ENCODE data around the gene OR11H12.
"Not testable (repeated sequence)": the region's sequence is repeated elsewhere in the genome, so short reads cannot be mapped to it uniquely, and the experiment has no call there.

OR11H12 gene

GRCh38 chr14:18600817-18601216, at the start of gene OR11H12:
Gene OR11H12, plus strand, starts transcription at chr14:18601117. Its CDS starts 0 bp downstream, at chr14:18601117.
- DNase-seq (ENCODE audit: extremely low spot score); POLR2A ChIA-PET; CTCF ChIA-PET: not testable (repeated sequence)

DNA sequence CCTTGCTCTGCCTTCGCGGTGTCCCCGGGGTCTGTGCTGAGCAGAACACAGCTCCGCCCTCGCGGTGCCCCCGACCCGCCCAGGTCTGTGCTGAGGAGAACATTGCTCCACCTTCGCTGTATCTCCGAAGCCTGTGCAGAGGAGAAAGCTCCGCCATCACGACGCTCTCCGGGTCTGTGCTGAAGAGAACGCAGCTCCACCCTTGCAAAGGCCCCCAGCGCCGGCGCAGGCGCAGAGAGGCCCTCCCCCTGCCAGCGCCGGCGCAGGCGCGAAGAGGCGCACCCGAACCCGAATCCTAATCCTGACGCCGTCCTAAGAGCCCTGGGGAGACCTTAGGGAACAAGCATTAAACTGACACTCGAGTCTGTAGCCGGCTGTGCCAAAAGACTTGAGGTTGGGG, 18.0 kb upstream of the OR11H12 start:
- POLR2A ChIA-PET; DNase-seq (ENCODE audit: extremely low spot score); CTCF ChIA-PET: not testable (repeated sequence)

DNA sequence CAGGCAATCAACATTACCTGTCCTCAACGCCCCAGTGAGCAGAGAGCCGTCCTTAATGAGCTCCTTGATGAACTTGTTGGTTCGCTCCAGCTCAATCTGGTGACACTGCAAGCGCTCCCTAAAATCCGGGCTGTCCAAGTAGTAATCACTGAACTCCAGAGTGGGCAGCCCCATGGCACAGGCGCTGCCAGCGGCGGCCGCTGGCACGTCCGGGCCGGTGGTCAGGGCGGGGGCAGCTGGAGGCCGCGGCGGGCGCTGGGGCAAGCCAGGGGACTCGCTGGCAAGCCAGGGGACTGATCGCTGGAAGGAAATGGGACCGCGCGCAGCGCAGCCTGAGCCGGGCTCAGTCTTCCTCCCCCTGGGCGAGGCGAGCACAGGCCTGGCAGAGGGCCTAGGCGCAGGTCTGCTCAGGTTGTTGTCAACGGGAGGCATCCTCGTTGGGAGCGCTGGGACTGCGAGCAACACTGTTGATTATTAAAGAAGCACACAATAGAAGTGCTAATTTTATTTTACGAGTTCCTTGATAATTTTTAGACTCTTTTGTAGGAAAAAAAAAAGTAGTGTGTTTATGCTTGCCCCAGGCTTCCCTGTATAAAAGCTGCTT, 25.8 kb downstream of the OR11H12 start:
- DNase-seq (ENCODE audit: extremely low spot score); POLR2A ChIA-PET: not testable (repeated sequence)

GRCh38 chr14:18636066-18636465, 35.1 kb downstream of the OR11H12 start:
- POLR2A ChIA-PET; CTCF ChIA-PET; DNase-seq (ENCODE audit: extremely low spot score): not testable (repeated sequence)

More for the DNA sequence above, 25.8 kb downstream of the OR11H12 start:
- CTCF ChIA-PET, result not testable (repeated sequence)

GRCh38 chr14:18638032-18638431, 37.1 kb downstream of the OR11H12 start:
- POLR2A ChIA-PET, result not testable (repeated sequence)

DNA sequence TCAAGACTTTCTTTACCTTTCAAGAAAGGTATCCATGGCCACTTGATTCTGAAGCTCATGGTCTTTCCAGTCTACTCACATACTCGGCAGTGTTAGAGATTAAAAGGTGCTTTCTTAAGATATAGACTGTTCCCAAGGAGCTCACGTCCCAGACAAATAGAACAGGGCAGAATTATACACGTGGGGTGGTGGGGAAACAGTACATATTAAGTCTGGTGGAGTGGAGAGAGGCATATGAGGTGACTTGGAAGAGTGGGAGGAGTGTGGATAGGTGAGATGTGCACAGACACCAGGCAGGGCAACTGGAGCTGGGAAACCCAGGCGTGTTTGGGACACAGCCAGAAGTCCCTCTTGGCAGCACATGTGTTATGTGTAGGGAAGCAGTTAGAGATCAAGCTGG, 37.9 kb downstream of the OR11H12 start:
- CTCF ChIA-PET; DNase-seq (ENCODE audit: extremely low spot score); POLR2A ChIA-PET: not testable (repeated sequence)

More at GRCh38 chr14:18638032-18638431, 37.1 kb downstream of the OR11H12 start:
- CTCF ChIA-PET; DNase-seq (ENCODE audit: extremely low spot score): not testable (repeated sequence)

GRCh38 chr14:18646075-18646730, 45.3 kb downstream of the OR11H12 start:
- CTCF ChIA-PET; POLR2A ChIA-PET; DNase-seq (ENCODE audit: extremely low spot score): not testable (repeated sequence)
